VCaP (cell line): ENCODE results near the gene SERPINI1.

Experiments
- H3K27ac ChIP-seq: fragments of 450-650 bp; 2 replicates; pipeline ENCODE4 v1.5.1; 2017
- TF ChIP-seq, protein P1 (sequence below): fragments of 450-650 bp; conservative IDR thresholded peaks from 2 replicates; pipeline ENCODE4 v1.5.1; 2017; ENCODE audit warnings: mild to moderate bottlenecking, moderate library complexity

The SERPINI1 gene

DNA sequence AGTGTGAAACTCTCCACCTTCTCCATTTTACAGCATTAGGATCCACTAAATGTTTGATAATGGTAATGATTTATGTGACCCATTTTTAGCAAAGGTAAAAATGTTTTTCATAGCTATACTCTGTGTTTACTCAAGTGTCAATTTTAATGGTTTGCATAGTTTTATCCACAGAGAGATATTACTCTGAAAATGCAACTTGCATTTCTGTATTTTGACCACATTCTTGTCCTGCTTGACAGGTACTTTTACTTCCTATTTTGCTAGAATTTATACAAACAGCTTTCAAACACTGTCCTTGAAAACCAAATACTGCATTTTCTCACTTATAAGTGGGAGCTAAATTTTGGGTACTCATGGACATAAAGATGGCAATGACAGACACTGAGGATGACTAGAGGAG is 62.9 kb downstream of the SERPINI1 start:
- H3K27ac ChIP-seq = no peak overlapping the region
- TF ChIP-seq, protein P1, sequence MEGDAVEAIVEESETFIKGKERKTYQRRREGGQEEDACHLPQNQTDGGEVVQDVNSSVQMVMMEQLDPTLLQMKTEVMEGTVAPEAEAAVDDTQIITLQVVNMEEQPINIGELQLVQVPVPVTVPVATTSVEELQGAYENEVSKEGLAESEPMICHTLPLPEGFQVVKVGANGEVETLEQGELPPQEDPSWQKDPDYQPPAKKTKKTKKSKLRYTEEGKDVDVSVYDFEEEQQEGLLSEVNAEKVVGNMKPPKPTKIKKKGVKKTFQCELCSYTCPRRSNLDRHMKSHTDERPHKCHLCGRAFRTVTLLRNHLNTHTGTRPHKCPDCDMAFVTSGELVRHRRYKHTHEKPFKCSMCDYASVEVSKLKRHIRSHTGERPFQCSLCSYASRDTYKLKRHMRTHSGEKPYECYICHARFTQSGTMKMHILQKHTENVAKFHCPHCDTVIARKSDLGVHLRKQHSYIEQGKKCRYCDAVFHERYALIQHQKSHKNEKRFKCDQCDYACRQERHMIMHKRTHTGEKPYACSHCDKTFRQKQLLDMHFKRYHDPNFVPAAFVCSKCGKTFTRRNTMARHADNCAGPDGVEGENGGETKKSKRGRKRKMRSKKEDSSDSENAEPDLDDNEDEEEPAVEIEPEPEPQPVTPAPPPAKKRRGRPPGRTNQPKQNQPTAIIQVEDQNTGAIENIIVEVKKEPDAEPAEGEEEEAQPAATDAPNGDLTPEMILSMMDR = no peak

DNA sequence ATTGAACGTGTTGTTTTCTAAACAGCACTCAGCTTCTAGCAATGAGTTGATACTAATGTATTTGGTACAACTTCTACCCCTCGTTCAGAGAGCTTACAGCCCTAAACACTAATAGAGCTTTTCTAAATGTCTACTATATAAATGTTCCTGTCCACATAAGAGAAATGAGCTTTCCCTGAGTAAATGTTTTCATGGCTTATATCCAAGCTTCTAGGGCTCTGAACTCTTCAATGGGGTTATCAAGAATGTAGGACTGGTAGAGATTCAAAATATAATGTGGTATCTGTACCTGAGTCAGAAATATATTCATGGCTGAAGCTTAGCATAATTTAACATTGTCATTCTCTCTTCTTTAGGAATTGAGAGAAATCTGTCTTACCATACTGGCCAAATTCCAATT is 73.4 kb downstream of the SERPINI1 start:
- TF ChIP-seq, protein P1 = no peak

DNA sequence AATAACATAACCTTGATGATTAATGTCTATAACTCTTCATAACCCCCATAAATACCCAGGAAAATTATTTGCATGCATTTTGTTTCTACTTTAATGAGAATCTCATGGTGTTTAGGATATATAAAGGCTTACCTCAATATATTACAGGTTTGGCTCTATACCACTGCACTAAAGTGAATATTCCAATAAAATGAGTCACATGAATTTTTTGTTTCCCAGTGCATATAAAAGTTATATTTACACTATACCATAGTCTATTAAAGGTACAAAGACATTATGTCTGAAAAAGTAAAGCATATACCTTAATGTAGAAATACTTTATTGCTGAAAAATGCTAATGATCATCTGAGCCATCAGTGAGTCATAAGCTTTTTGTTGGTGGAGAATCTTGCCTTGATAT is 74.7 kb downstream of the SERPINI1 start:
- peak overlapping the region; percentile 62 for H3K27ac ChIP-seq
- TF ChIP-seq, protein P1 = no peak

More for the DNA sequence above, 73.4 kb downstream of the SERPINI1 start:
- H3K27ac ChIP-seq = peak overlapping the region; percentile 62

DNA sequence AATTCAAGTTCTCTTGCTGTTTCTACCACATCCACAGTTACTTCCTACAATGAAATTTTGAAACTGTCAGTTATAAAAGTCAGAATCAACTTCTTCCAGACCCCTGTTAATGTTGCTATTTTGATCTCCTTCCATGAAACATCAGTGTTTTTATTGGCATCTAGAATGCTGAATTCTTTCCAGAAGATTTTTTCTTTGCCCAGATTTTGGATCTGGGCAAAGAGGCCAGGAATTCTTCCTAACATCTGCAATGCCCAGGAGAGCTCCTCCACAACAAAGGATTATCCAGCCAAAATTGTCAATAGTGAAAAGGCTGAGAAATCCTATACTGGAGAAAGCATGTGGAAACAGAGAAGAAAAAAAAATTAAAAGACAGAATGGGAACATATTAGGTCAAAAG is 75.5 kb downstream of the SERPINI1 start:
- no peak overlapping the region for H3K27ac ChIP-seq
- TF ChIP-seq, protein P1 = no peak

DNA sequence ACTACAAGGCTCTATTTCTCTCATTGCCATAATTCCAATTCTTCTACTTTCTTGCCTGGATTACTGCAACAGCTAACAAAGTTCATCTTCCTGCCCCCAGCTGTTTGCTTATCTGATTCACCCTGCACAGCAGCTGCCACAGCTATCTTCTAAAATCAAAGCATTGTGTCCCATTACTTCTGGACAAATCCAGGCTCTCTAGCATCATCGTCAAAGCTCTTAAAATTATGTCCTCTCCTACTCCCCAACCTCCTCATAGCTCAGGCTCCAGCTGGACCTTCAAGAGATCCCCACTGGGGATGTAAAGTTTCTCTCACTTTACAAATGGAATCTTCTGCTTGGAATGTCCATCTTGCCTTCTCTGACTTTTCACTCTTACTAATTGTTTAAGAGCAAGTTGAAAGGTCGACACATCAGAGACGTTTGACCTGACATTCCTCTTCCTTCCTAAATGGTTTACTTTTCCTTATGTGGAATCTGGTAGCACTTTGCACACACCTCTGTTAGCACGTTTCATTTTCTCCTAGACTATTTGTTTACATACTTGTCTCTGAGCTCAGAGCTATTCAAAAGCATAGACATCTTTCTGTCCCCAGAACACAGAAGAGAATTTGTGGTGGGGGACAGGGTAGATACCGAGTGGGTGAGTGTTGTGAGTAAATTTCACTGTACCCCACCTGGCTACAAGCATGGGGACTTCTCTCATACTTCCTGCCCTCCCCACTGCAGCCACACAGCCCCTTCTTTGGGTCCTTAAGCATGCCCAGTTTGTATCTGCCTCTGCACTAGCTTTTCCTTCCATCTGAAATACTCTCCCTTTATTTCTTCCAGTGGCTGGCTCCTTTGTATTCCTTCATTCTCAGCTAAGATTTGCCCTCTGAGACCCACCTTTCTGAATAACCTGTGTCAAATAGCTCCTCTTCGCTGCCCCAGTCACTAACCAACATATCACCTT is 77.9 kb downstream of the SERPINI1 start:
- TF ChIP-seq, protein P1 = no peak
- H3K27ac ChIP-seq = peak overlapping the region; percentile 76

DNA sequence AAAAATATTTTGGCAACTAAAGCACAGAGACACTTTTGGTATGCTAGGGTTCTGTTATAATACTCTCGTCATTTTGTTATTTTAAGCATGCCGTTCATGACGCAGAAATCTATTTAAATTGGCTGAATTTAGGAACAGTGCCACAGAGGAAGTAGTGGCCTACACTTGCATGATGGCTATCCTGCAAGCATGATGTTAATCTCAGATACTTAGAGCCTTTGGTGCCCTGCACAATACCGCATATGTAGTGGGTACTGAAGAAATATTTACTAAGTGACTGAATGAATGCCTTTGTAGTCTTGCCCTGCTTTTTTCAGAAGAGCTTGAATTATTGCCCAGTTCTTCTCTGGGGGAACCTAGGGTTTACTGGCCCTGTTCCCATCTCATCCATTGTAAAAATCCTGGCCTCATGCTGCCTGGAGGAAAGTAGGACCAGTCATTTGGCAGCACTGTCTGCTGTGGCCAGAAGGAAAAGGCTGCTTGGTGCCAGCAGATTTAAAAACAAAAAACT is 79.0 kb downstream of the SERPINI1 start:
- TF ChIP-seq, protein P1 = no peak
- H3K27ac ChIP-seq = peak overlapping the region; percentile 76

DNA sequence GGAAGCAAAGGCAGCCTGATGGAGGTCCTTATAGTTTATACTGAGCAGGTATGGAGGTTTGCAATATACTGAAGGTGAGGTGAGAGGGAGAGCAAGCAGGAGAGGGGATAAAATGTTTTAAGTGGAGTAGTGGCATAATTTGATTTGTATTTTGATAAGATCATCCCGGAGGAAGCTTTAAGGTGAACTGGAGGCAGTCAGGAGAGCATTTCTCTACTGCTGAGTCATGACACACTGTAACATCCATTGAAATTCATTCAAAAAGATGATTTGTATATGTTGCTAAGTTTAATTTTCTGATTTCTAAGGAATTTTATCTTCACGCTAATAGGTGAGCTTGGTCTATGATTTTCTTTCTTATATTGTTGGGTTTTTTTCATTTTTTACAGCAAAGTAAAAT is 81.4 kb downstream of the SERPINI1 start:
- TF ChIP-seq, protein P1 = no peak
- no peak overlapping the region for H3K27ac ChIP-seq
